SU-DHL-6 (cell line): ENCODE results near the gene PUSL1.

ENCODE experiments used
- CTCF ChIP-seq: fragments of 200-600 bp; sonication (generic); IDR thresholded peaks from one replicate; pipeline ENCODE4 v1.5.1; 2017; ENCODE audit warnings: antibody characterized with exemption, mild to moderate bottlenecking, low read length, moderate library complexity; ENCODE audit not compliant: insufficient read depth, poor library complexity, severe bottlenecking
- EZH2phosphoT487 ChIP-seq: fragments of 200-600 bp; sonication (generic), shearing (Covaris generic); conservative IDR thresholded peaks from 2 replicates; pipeline ENCODE4 v1.6.1; 2018; ENCODE audit warnings: mild to moderate bottlenecking, antibody characterized with exemption, low read length, moderate library complexity, mixed read lengths

- TF ChIP-seq CTCF (no peak), EZH2phosphoT487 (no peak)
These were observed 4.3 kb downstream of the PUSL1 start for GRCh38 chr1:1312450-1313314.
